Psoas muscle (tissue), 7 donors: ENCODE data around the gene KRTAP22-2. TPM values are rescaled to one million over a fixed set of nuclear protein-coding genes. Genes with fewer than 3 reads are reported as not detected.

Experiments
- polyA plus RNA-seq, 3 donors: library from polyadenylated mRNA; stranded (reverse); fragments of 200-250 nt; gene quantifications; one replicate each; pipeline ENCODE4 v1.2.3, GENCODE V29; 2013
- total RNA-seq, 4 donors: library from RNA; stranded (reverse); fragmentation: NEBNext Ultra II Directional in 2 of 4; extraction: Animal tissue kit (Norgen Biotek cat#: 25700) in 2 of 4; gene quantifications; one replicate each; pipeline versions ENCODE4 v1.2.1 to v1.2.4, GENCODE V29; 2021 to 2023
- donor health status: healthy with polysubstance abuse.
- donor health status: DM: no; HTN: no; CAD: no; lungs with moderate emphysema.
- donor health status: Bipolar disorder and iron deficiency.
- donor health status: healthy.
- donor health status: DM: no; HTN: no; CAD: no.
- donor health status: DM: no; HTN: no; CAD: no.
- donor health status: DM: yes; HTN: yes; CAD: no.

Gene KRTAP22-2
- total and polyA plus RNA-seq, 7 donors = not detected

Other genes with a start within 250 kb of the KRTAP22-2 start
- not detected for gene KRTAP23-1, start 241.8 kb downstream of the KRTAP22-2 start, total RNA-seq
- gene KRTAP23-1, start 241.8 kb downstream of the KRTAP22-2 start, polyA plus RNA-seq = not detected
- not detected for gene KRTAP13-2, start 218.1 kb downstream of the KRTAP22-2 start, total RNA-seq
- not detected for gene KRTAP13-2, start 218.1 kb downstream of the KRTAP22-2 start, polyA plus RNA-seq
- gene KRTAP13-1, start 194.4 kb downstream of the KRTAP22-2 start, total RNA-seq = not detected
- not detected for gene KRTAP13-1, start 194.4 kb downstream of the KRTAP22-2 start, polyA plus RNA-seq
- not detected for gene KRTAP13-3, start 164.5 kb downstream of the KRTAP22-2 start, total RNA-seq
- gene KRTAP13-3, start 164.5 kb downstream of the KRTAP22-2 start, polyA plus RNA-seq = not detected
- gene KRTAP13-4, start 160.2 kb downstream of the KRTAP22-2 start, total RNA-seq = not detected
- not detected for gene KRTAP13-4, start 160.2 kb downstream of the KRTAP22-2 start, polyA plus RNA-seq
- gene KRTAP15-1, start 150.1 kb downstream of the KRTAP22-2 start, total RNA-seq = not detected
- not detected for gene KRTAP15-1, start 150.1 kb downstream of the KRTAP22-2 start, polyA plus RNA-seq
- not detected for gene KRTAP19-1, start 110.0 kb downstream of the KRTAP22-2 start, total RNA-seq
- gene KRTAP19-1, start 110.0 kb downstream of the KRTAP22-2 start, polyA plus RNA-seq = not detected
- gene KRTAP19-2, start 103.0 kb downstream of the KRTAP22-2 start, total RNA-seq = not detected
- gene KRTAP19-2, start 103.0 kb downstream of the KRTAP22-2 start, polyA plus RNA-seq = not detected
- gene KRTAP19-3, start 98.4 kb downstream of the KRTAP22-2 start, total RNA-seq = 1 to 10 TPM in 2 of 4 donors, under 1 TPM in 1, not detected in 1; 0.64 to 3.0 (median 1.1) TPM
- not detected for gene KRTAP19-3, start 98.4 kb downstream of the KRTAP22-2 start, polyA plus RNA-seq
- not detected for gene KRTAP19-4, start 93.2 kb downstream of the KRTAP22-2 start, total RNA-seq
- not detected for gene KRTAP19-4, start 93.2 kb downstream of the KRTAP22-2 start, polyA plus RNA-seq
- gene KRTAP19-5, start 88.3 kb downstream of the KRTAP22-2 start, total RNA-seq = not detected
- not detected for gene KRTAP19-5, start 88.3 kb downstream of the KRTAP22-2 start, polyA plus RNA-seq
- gene KRTAP19-6, start 48.5 kb downstream of the KRTAP22-2 start, total RNA-seq = not detected
- gene KRTAP19-6, start 48.5 kb downstream of the KRTAP22-2 start, polyA plus RNA-seq = not detected
- not detected for gene KRTAP19-7, start 29.1 kb downstream of the KRTAP22-2 start, total RNA-seq
- not detected for gene KRTAP19-7, start 29.1 kb downstream of the KRTAP22-2 start, polyA plus RNA-seq
- gene KRTAP6-3, start 2.0 kb upstream of the KRTAP22-2 start, total RNA-seq = not detected
- not detected for gene KRTAP6-3, start 2.0 kb upstream of the KRTAP22-2 start, polyA plus RNA-seq
- not detected for gene KRTAP6-2, start 8.5 kb upstream of the KRTAP22-2 start, total RNA-seq
- not detected for gene KRTAP6-2, start 8.5 kb upstream of the KRTAP22-2 start, polyA plus RNA-seq
- gene KRTAP22-1, start 10.7 kb upstream of the KRTAP22-2 start, total RNA-seq = not detected
- gene KRTAP22-1, start 10.7 kb upstream of the KRTAP22-2 start, polyA plus RNA-seq = not detected
- gene KRTAP6-1, start 23.5 kb upstream of the KRTAP22-2 start, total RNA-seq = not detected
- not detected for gene KRTAP6-1, start 23.5 kb upstream of the KRTAP22-2 start, polyA plus RNA-seq
- not detected for gene KRTAP20-1, start 26.0 kb upstream of the KRTAP22-2 start, total RNA-seq
- gene KRTAP20-1, start 26.0 kb upstream of the KRTAP22-2 start, polyA plus RNA-seq = not detected
- not detected for gene KRTAP20-4, start 30.2 kb upstream of the KRTAP22-2 start, total RNA-seq
- not detected for gene KRTAP20-4, start 30.2 kb upstream of the KRTAP22-2 start, polyA plus RNA-seq
- not detected for gene KRTAP20-2, start 44.8 kb upstream of the KRTAP22-2 start, total RNA-seq
- not detected for gene KRTAP20-2, start 44.8 kb upstream of the KRTAP22-2 start, polyA plus RNA-seq
- not detected for gene KRTAP20-3, start 52.5 kb upstream of the KRTAP22-2 start, total RNA-seq
- gene KRTAP20-3, start 52.5 kb upstream of the KRTAP22-2 start, polyA plus RNA-seq = not detected
- not detected for gene KRTAP21-3, start 128.4 kb upstream of the KRTAP22-2 start, total RNA-seq
- not detected for gene KRTAP21-3, start 128.4 kb upstream of the KRTAP22-2 start, polyA plus RNA-seq
- not detected for gene KRTAP21-2, start 156.9 kb upstream of the KRTAP22-2 start, total RNA-seq
- not detected for gene KRTAP21-2, start 156.9 kb upstream of the KRTAP22-2 start, polyA plus RNA-seq
- not detected for gene KRTAP21-1, start 165.0 kb upstream of the KRTAP22-2 start, total RNA-seq
- not detected for gene KRTAP21-1, start 165.0 kb upstream of the KRTAP22-2 start, polyA plus RNA-seq
- not detected for gene KRTAP8-1, start 222.9 kb upstream of the KRTAP22-2 start, total RNA-seq
- gene KRTAP8-1, start 222.9 kb upstream of the KRTAP22-2 start, polyA plus RNA-seq = not detected
- not detected for gene KRTAP7-1, start 239.4 kb upstream of the KRTAP22-2 start, total RNA-seq
- gene KRTAP7-1, start 239.4 kb upstream of the KRTAP22-2 start, polyA plus RNA-seq = not detected